Erythroblast (primary cell): ENCODE results near the gene CLIC4.

Source experiments
- GATA1 ChIP-seq: IDR thresholded peaks from 2 replicates; pipeline ENCODE4 v1.6.1; 2011; ENCODE audit warnings: low read depth, mild to moderate bottlenecking, control low read depth, low read length, moderate library complexity
- POLR2A ChIP-seq: IDR thresholded peaks from 2 replicates; pipeline ENCODE4 v1.6.1; 2011; ENCODE audit warnings: mild to moderate bottlenecking, low read length

DNA sequence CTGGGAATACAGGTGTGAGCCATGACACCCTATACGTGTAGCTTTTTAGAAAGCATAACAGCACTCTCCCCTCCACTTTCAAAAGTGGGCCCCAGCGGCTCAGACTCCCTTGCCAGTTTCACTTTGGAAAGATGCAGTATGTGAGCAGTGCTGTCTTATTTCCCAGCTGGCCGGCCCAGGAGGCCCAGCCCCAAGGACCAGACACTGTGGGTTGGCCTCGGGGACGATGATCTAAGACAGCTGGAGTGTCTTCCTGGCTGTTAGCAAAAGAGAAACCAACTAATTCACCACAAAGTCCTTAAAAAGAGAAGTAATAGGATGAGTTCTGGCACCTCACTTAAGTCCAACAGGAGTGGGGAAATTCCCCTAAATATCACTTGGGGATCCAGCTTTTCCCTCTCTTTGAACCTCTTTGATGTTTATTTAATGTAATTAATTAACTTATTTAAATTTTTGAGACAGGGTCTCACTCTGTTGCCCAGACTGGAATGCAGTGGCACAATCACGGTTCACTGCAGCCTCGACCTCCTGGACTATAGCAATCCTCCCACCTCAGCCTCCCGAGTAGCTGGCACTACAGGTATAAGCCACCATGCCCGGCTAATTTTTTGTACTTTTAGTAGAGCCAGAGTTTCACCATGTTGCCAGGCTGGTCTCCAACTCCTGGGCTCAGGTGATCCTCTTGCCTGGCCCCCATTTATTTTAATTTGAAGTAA is 17.6 kb upstream of the CLIC4 start:
- no peak for TF ChIP-seq POLR2A
- no peak for TF ChIP-seq GATA1
